GM23248 (cell line): ENCODE results near the gene TRIM3.

Source experiments
- EZH2 ChIP-seq: fragments of 200-600 bp; sonication (generic); IDR thresholded peaks from 2 replicates; pipeline ENCODE4 v1.6.1; 2018; ENCODE audit warnings: antibody characterized with exemption, mild to moderate bottlenecking; ENCODE audit not compliant: insufficient read depth, poor library complexity, severe bottlenecking
- EZH2phosphoT487 ChIP-seq: fragments of 200-600 bp; sonication (generic); IDR thresholded peaks from 2 replicates; pipeline ENCODE4 v1.6.1; 2018; ENCODE audit warnings: antibody characterized with exemption, moderate library complexity, mild to moderate bottlenecking, low read depth; ENCODE audit not compliant: insufficient read depth

DNA sequence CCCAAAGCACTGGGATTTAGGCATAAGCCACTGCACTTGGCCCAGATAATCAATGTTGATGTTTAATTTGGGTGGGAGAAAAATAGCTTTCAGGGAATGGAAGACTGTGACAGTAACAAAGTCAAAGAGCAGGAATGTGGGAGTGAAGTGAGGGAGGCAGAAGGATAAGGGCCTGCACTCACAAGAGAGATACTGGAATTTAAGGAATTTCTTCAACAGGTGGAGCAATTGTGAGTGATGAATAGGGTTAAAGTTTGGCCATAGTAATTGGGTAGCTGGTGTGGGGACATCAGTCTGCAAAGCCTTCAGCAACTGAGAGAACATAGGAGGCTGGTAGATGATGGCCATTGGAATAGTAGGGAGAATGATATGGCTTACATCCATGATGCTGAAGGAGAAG, 46.2 kb downstream of the TRIM3 start:
- TF ChIP-seq EZH2 (no peak), EZH2phosphoT487 (no peak)
